HG03196 (cell line): Measurements from ENCODE around the gene PLEKHF1.
"Not testable (repeated sequence)": the region's sequence is repeated elsewhere in the genome, so short reads cannot be mapped to it uniquely, and the experiment has no call there.

ENCODE experiments used
- ATAC-seq: cut with Tn5 transposase; IDR thresholded peaks from one replicate; pipeline ENCODE4 v1.9.1; 2021; ENCODE audit not compliant: unreplicated experiment

Gene PLEKHF1

GRCh38 chr19:29665215-29665825 lies at the start of gene PLEKHF1:
Gene PLEKHF1, plus strand, starts transcription at chr19:29665461. Its CDS starts 8,379 bp downstream, at chr19:29673840.
- peak; percentile 72 for ATAC-seq

DNA sequence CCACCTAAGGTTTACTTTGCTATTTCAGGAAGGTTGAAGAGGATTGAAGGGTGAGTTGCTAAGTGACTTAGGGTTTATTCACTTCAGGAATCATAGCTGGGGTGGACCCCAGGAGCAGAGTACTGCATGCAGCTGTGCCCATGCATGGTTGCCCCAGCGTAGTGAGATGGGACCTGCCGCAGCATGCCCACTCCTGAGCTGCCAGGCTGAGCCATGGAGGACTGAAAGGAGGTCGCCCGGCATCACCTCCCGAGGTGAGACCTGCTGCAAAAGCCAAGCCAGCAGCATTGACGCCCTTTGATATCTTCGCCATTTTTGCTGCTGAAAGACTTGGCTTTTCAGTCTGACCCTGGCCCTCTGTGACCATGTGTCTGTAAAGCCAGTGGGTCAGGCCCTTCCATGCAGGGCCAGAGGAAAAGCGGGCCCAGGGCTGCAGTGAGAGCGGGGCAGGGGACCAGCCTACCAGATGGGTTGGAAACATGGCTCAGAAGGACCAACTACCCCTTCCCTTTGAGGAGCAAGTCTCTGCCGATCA lies 49.3 kb upstream of the PLEKHF1 start:
- no peak for ATAC-seq

GRCh38 chr19:29616541-29616940 lies 48.7 kb upstream of the PLEKHF1 start:
- ATAC-seq = no peak

DNA sequence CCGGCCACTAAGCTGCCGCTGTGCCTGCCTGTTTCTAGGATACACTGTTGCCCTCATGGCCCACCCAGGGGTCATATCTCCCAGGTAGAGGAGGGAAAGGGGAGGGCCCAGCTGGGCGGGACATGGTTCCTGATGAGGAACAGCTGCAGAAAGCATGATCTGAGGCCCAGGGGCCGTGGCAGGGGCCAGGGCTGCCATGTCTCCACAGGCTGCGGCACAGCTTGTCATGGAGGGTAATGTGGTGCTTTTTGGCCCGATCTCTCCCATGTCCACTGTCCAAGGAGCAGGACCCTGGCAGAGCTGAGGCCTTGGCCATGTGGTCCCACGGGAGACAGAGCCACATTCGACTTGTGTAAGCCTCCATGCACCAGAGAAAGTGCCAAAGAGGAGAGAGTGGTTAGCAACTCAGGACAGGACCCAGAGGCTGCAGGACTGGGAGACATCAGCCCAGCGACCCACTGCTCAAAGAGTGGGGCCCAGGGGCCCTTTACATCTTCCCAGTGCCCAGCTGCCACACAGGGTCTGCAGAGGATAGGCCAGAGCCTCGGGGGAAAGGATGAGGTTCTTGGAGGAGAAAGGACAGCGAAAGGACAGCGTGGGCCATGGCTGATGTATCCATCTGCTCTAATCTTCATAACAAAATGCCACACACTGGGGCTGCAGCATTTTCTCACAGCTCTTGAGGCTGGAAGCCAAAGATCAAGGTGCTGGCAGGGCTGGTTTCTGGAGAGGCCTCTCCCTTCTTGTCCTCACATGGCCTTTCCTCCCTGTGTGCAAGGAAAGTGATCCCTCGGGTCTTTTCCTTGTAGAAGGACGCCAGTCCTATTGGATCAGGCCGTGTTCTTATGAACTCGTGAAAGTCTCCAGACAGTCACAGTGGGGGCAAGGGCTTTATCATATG lies 47.6 kb upstream of the PLEKHF1 start:
- ATAC-seq = no peak

DNA sequence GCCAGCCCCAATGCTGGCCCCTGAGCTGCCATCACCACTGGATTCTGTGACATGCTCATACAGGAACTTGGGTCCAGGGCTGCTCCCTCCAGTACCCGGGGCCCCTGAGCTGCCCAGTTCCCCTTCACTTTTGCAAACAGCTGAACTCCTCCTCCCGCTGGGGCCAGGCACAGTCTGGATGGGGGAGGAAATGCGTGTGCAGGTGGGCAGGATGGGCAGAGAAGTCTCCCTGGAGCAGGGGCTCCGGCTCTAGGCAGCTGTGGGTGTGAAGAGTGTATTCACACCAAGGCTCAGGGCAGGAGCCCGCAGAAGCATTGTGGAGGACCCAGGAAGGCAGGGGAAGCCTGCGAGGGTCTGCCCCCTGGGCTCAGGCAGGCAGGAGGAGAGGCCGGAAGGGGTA lies 46.8 kb upstream of the PLEKHF1 start:
- no peak for ATAC-seq

GRCh38 chr19:29618871-29619270 lies 46.4 kb upstream of the PLEKHF1 start:
- ATAC-seq = no peak

- no peak for ATAC-seq
Observed at GRCh38 chr19:29620931-29621351, 44.3 kb upstream of the PLEKHF1 start.

DNA sequence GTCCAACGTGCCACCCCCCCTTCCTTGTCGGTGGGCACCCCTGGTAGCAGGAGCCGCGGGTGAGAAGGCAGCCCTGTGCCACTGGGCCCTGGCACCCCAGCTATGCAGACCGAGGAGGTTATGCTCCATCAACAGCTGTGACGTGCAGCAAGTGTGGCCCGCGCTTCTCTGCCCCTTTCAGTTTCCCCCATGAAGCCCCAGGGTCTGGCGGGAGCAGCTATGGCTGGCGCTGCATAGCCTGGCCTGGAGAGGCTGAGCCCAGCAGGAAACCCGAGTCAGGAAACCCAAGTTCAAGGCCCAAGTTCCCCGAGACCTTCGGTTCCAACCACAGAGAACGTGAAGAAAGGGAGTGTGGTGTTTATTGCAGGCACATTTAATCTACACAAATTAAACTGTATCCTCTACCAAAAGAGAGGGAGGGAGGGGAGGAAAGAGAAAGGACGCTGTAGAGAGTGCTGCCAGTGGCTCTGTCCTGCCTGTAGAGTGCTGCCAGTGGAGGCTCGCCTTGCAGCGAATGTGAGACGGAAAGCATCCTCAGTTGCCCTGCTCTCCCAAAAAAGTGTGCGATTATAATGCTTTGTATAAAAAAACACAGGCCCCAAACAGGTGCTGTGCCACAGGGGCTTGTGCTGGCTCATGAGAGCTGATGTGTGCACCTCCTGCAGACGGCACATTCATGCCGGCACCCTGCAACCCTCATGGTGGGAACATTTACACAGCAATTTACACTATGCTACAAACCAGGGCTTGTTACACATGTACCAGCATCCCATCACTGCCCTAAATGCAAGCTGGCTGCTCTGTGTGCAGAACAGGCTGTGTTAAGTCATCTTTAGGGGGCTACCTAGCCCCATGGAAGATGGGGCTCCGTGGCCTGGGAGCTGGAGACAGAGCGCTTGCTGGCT lies 42.8 kb upstream of the PLEKHF1 start:
- ATAC-seq = peak; percentile 50

GRCh38 chr19:29623726-29624488 lies 41.4 kb upstream of the PLEKHF1 start:
- ATAC-seq = no peak

DNA sequence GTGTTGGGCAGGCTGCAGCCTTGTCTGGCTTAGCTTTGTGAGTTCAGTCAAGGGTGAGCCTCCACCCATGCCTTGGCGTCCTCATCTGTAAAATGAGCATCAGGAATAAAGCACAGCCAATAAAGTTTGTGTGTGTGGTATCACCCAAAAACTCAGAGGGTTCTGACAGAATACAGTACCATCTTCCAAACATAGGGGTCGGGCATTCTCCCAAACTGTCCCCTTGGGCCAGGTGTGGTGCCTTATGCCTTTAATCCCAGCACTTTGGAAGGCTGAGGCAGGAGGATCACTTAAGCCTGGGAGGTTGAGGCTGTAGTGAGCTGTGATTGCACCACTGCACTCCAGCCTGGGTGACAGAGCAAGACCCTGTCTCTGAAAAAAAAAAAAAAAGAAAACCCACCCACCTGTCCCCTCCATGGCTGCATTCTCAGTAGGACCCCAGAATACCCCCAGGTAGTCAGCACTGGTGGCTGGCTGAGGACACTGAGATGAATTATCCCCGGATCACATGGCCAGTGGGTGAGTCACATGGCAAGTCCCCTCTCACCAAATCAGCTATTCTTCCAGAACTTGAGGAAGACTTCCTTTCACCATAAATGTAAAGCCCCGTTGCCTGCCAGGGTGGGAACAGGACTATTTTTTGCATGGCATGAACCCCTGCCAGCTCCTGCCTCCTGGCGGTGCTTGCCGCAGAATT lies 40.6 kb upstream of the PLEKHF1 start:
- no peak for ATAC-seq

GRCh38 chr19:29625186-29625651 lies 40.0 kb upstream of the PLEKHF1 start:
- ATAC-seq = no peak

- no peak for ATAC-seq
Observed at GRCh38 chr19:29626386-29626785, 38.9 kb upstream of the PLEKHF1 start.

DNA sequence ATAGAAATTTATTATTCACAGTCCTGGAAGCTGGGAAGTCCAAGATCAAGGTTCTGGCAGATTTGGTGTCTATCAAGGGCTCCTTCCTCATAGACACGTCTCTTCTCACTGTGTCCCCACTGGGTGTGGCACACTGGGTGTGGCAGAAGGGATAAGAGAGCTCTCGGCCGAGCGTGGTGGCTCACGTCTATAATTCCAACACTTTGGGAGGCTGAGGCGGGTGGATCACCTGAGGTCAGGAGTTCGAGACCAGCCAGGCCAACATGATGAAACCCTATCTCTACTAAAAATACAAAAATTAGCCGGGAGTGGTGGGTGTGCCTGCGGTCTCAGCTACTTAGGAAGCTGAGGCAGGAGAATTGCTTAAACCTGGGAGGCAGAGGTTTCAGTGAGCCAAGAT lies 38.4 kb upstream of the PLEKHF1 start:
- ATAC-seq = not testable (repeated sequence)

GRCh38 chr19:29628661-29629385 lies 36.4 kb upstream of the PLEKHF1 start:
- ATAC-seq = no peak

- ATAC-seq = no peak
Observed at GRCh38 chr19:29629836-29630534, 35.3 kb upstream of the PLEKHF1 start.

GRCh38 chr19:29630655-29631054 lies 34.6 kb upstream of the PLEKHF1 start:
- ATAC-seq = no peak

DNA sequence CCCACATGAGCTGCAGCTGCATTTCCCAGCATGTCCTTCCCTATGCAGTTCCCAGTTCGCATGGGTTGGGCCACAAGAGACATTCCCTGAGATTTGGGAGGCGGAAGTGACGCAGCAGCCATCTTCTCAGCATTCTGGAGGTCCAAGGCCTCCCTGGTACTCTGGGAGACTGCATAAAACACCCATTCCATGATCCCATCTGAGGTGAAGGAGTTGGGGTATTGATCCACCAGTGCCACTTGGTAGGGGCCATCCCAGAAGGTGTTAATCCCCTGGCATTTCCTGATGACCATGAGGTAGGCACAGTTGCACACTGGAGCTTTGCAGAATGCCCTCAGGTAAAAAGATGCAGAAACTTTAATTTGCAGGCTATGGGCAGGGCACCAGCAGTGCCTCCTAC lies 33.8 kb upstream of the PLEKHF1 start:
- no peak for ATAC-seq

DNA sequence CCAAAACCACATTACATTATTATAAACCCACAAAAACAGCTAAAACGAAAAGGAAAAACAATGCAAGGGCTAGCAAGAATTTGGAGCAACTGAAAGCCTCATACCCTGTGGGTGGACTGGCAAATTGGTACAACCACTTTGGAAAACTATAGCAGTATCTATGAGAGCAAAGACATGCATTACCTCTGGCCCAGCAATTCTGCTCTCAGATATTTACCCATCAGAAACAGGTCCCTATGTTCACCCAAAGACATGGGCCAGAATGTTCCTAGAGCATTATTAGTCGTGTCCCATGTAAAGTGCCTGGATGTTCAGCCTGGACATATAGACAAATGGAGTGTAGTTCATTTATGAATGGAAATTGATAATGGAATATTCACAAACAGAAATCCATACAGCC lies 31.3 kb upstream of the PLEKHF1 start:
- no peak for ATAC-seq
